ENCODE results near the gene ARMC2.

Gene ARMC2

GRCh38 chr6:108877046-108877751 lies 29.0 kb downstream of the ARMC2 start:
- H3K27me3 ChIP-seq (ENCODE audit: low read length), result no peaks in the 10 kb centered on the region
- H2AFZ ChIP-seq (ENCODE audit: low read depth, low read length, severe bottlenecking), result no peak overlapping the region
- H3K9me3 ChIP-seq (ENCODE audit: insufficient read depth, low read length), result no peaks in the 10 kb centered on the region
- no peaks in the 10 kb centered on the region for H3K79me2 ChIP-seq (ENCODE audit: insufficient read depth, low read length)
- no peak overlapping the region for H3K9ac ChIP-seq (ENCODE audit: low read length)
- no peak overlapping the region for H3K27ac ChIP-seq (ENCODE audit: low read depth, low read length)
- H3K9me2 ChIP-seq (replicated peaks; ENCODE audit: insufficient read depth, low read length), result no peaks in the 10 kb centered on the region
- TF ChIP-seq CTCF (IDR thresholded peaks at IDR 0.05; ENCODE audit: insufficient read depth, low read length, poor library complexity, severe bottlenecking) (no peak), EZH2phosphoT487 (conservative IDR thresholded peaks at IDR 0.05; ENCODE audit: low read length) (no peak)
- no peaks in the 10 kb centered on the region for H4K20me1 ChIP-seq (ENCODE audit: low read depth, low read length)
- H3F3A ChIP-seq (ENCODE audit: insufficient read depth), result no peaks in the 10 kb centered on the region
- H3K4me2 ChIP-seq (ENCODE audit: low read depth, low read length, poor library complexity, severe bottlenecking), result no peak overlapping the region
- H3K36me3 ChIP-seq (ENCODE audit: low read length), result no peaks in the 10 kb centered on the region
- no peak overlapping the region for H3K4me3 ChIP-seq (ENCODE audit: insufficient read depth, low read length, poor library complexity, severe bottlenecking)

GRCh38 chr6:108878942-108879341 lies 30.7 kb downstream of the ARMC2 start:
- no peak for TF ChIP-seq CTCF (IDR thresholded peaks at IDR 0.05; ENCODE audit: insufficient read depth, low read length, poor library complexity, severe bottlenecking)
- TF ChIP-seq EZH2phosphoT487 (conservative IDR thresholded peaks at IDR 0.05; ENCODE audit: low read length), result no peak
- Histone ChIP-seq H3K27ac (ENCODE audit: low read depth, low read length) (no peak overlapping the region), H3K27me3 (ENCODE audit: low read length) (no peaks in the 10 kb centered on the region), H3K36me3 (ENCODE audit: low read length) (no peaks in the 10 kb centered on the region), H3K9me2 (replicated peaks; ENCODE audit: insufficient read depth, low read length) (no peaks in the 10 kb centered on the region), H2AFZ (ENCODE audit: low read depth, low read length, severe bottlenecking) (no peak overlapping the region), H3K4me3 (ENCODE audit: insufficient read depth, low read length, poor library complexity, severe bottlenecking) (no peak overlapping the region), H3K9me3 (ENCODE audit: insufficient read depth, low read length) (no peaks in the 10 kb centered on the region), H3K9ac (ENCODE audit: low read length) (no peak overlapping the region), H4K20me1 (ENCODE audit: low read depth, low read length) (no peaks in the 10 kb centered on the region), H3K4me2 (ENCODE audit: low read depth, low read length, poor library complexity, severe bottlenecking) (no peak overlapping the region), H3K79me2 (ENCODE audit: insufficient read depth, low read length) (no peaks in the 10 kb centered on the region), H3F3A (ENCODE audit: insufficient read depth) (no peaks in the 10 kb centered on the region)

- Histone ChIP-seq H3K4me3 (ENCODE audit: insufficient read depth, low read length, poor library complexity, severe bottlenecking) (no peak overlapping the region), H3K4me2 (ENCODE audit: low read depth, low read length, poor library complexity, severe bottlenecking) (no peak overlapping the region), H3K36me3 (ENCODE audit: low read length) (no peaks in the 10 kb centered on the region), H3K9ac (ENCODE audit: low read length) (no peak overlapping the region), H4K20me1 (ENCODE audit: low read depth, low read length) (no peaks in the 10 kb centered on the region), H3K9me2 (replicated peaks; ENCODE audit: insufficient read depth, low read length) (no peaks in the 10 kb centered on the region), H3K27me3 (ENCODE audit: low read length) (no peaks in the 10 kb centered on the region), H3K27ac (ENCODE audit: low read depth, low read length) (no peak overlapping the region), H3F3A (ENCODE audit: insufficient read depth) (no peaks in the 10 kb centered on the region), H3K9me3 (ENCODE audit: insufficient read depth, low read length) (no peaks in the 10 kb centered on the region), H2AFZ (ENCODE audit: low read depth, low read length, severe bottlenecking) (no peak overlapping the region), H3K79me2 (ENCODE audit: insufficient read depth, low read length) (no peaks in the 10 kb centered on the region)
- TF ChIP-seq CTCF (IDR thresholded peaks at IDR 0.05; ENCODE audit: insufficient read depth, low read length, poor library complexity, severe bottlenecking), result no peak
- TF ChIP-seq EZH2phosphoT487 (conservative IDR thresholded peaks at IDR 0.05; ENCODE audit: low read length), result no peak
Observed at GRCh38 chr6:108883172-108883571, 35.0 kb downstream of the ARMC2 start.
